Retinal pigment epithelial cell (primary cell): ENCODE measurements around the gene CCDC63.

Experiments used
- DNase-seq: peaks from one replicate; pipeline ENCODE4 v3.0.0-alpha.2; 2010; ENCODE audit warnings: low read depth
- H3K4me3 ChIP-seq: 2 replicates; pipeline ENCODE4 v1.5.1; 2011; ENCODE audit warnings: mild to moderate bottlenecking, low read length, control low read depth, moderate library complexity
- CTCF ChIP-seq: conservative IDR thresholded peaks from 2 replicates; pipeline ENCODE4 v1.5.1; 2011; ENCODE audit warnings: low read depth, low read length, control low read depth, inconsistent platforms

The CCDC63 gene

GRCh38 chr12:110846615-110847566 is at the start of gene CCDC63:
CCDC63 (plus strand) TSS chr12:110846987; CDS start chr12:110852955, 5,968 bp downstream.
- peak within 1 kb of the TSS; percentile 40 for H3K4me3 ChIP-seq

GRCh38 chr12:110798461-110798860 is 48.3 kb upstream of the CCDC63 start:
- no peak overlapping the region for H3K4me3 ChIP-seq
- TF ChIP-seq CTCF, result no peak
- DNase-seq, result no peak

More at GRCh38 chr12:110846615-110847566, at the start of gene CCDC63:
- TF ChIP-seq CTCF, result peak; percentile 60
- no peak for DNase-seq

GRCh38 chr12:110802489-110802888 is 44.3 kb upstream of the CCDC63 start:
- no peak for TF ChIP-seq CTCF
- H3K4me3 ChIP-seq, result no peak overlapping the region
- no peak for DNase-seq

DNA sequence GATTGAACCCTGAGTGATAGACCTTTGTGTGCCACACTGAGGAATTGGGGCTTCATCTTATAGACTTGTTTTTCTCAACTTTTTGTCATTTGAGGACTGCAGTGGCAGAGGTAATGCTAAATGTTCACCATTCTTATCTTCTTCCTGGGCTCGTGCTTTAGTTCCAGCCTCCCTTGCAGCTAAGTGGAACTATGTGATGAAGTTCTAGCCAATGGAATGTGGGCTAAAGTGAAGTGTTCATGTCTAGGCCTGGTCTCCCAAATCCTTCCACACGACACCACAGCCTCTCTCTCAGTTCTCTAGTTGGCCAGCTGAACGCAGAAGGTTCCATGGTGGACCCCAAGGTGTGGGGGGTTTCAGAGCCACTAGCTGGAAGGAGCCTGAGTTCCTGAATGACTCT is 42.4 kb upstream of the CCDC63 start:
- no peak overlapping the region for H3K4me3 ChIP-seq
- no peak for DNase-seq
- TF ChIP-seq CTCF, result no peak

DNA sequence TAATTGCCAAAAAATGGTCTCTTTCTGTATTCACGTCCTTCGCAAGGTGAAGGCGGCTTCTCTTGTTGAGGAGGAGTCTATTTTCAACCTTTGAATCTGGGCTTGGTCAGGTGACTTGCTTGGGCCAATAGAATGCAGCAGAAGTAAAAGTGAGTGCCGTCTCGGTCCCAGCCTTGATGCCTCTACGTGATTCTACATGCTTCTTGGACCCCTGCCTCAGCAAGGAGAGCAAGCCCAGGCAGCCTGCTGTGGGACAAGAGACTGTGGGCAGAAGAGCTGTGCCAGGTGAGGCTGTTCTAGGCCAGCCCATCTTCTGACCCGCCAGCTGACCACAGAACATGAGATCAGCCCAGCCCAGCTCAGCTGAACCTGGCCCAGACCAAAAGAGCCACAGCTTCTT is 39.1 kb upstream of the CCDC63 start:
- no peak for DNase-seq
- no peak for TF ChIP-seq CTCF
- no peak overlapping the region for H3K4me3 ChIP-seq

DNA sequence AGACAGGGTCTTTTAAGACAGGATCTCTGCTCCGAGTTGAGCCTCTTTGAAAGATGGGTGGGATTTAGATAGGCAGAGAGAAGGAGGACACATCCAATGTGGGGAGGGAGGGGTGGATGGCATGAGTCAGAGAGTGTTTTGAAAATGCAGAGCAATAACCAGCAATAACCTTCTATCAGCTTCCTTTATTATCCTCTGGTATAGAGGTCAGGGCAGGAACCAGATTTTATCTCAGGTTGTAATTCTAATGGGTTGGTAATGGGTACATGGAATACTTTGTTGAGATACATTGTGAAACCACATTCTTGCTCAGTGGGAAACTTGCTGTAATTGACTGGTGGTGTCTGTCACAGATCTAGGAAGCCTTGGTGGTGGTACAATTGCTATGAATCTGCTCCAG is 37.6 kb upstream of the CCDC63 start:
- TF ChIP-seq CTCF, result no peak

DNA sequence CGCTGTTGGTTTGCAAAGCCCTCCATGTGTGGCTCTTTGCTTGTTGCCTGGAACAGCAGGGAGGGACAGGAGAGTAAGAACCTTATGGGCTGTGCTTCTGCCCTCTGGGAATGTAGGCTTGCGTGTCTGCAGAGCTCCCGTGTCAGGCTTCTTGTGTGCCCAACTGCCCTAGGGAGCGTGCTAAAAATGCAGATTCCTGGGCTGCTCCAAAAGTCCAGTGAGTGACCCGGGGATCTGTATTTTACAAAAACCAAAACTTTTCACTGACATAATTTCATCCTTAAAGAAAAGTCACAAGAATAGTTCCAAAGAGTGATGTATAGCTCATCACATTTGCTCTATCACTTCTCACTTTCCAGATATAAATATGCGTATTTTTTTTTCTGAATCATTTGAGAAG is 34.8 kb upstream of the CCDC63 start:
- no peak for DNase-seq
- H3K4me3 ChIP-seq, result no peak overlapping the region

More for the DNA sequence above, 37.6 kb upstream of the CCDC63 start:
- DNase-seq, result no peak
- H3K4me3 ChIP-seq, result no peak overlapping the region

More for the DNA sequence above, 34.8 kb upstream of the CCDC63 start:
- TF ChIP-seq CTCF, result no peak
